GM18951 (cell line): ENCODE data around the gene POU2AF1.

Source experiments
- POLR2A ChIP-seq: IDR thresholded peaks from 4 replicates; pipeline ENCODE4 v1.6.1; 2011; ENCODE audit warnings: mild to moderate bottlenecking; ENCODE audit not compliant: insufficient read length, insufficient read depth; ENCODE audit errors: extremely low read depth
- in situ Hi-C: fragments of 300-500 bp; cut with MboI; formaldehyde crosslinking; loops from one replicate; pipeline ENCODE4 v1.12.0; 2022; ENCODE audit warnings: low sequenced_read_pairs, mixed read lengths, inconsistent platforms; ENCODE audit not compliant: unreplicated experiment

POU2AF1 gene

GRCh38 chr11:111310723-111311122, 68.4 kb downstream of the POU2AF1 start:
- in situ Hi-C loops: no loop called here

GRCh38 chr11:111310088-111310487, 69.0 kb downstream of the POU2AF1 start:
- in situ Hi-C loops: no loop called here
- TF ChIP-seq POLR2A: no peak

More at GRCh38 chr11:111310723-111311122, 68.4 kb downstream of the POU2AF1 start:
- TF ChIP-seq POLR2A: no peak

- in situ Hi-C loops: no loop called here
- TF ChIP-seq POLR2A: no peak
Observed at GRCh38 chr11:111309215-111309915, 69.7 kb downstream of the POU2AF1 start.

- TF ChIP-seq POLR2A: no peak
- in situ Hi-C loops: no loop called here
Observed at GRCh38 chr11:111308140-111308539, 70.9 kb downstream of the POU2AF1 start.

- in situ Hi-C loops: no loop called here
- no peak for TF ChIP-seq POLR2A
Observed at GRCh38 chr11:111307472-111308108, 71.5 kb downstream of the POU2AF1 start.

GRCh38 chr11:111306321-111306720, 72.8 kb downstream of the POU2AF1 start:
- in situ Hi-C loops: no loop called here
- TF ChIP-seq POLR2A: no peak

- no peak for TF ChIP-seq POLR2A
- in situ Hi-C loops: no loop called here
Observed at GRCh38 chr11:111305876-111306275, 73.2 kb downstream of the POU2AF1 start.

- in situ Hi-C loops: no loop called here
- no peak for TF ChIP-seq POLR2A
Observed at GRCh38 chr11:111305162-111305802, 73.8 kb downstream of the POU2AF1 start.

GRCh38 chr11:111303461-111303860, 75.6 kb downstream of the POU2AF1 start:
- no peak for TF ChIP-seq POLR2A
- in situ Hi-C loops: no loop called here

- in situ Hi-C loops: no loop called here
- no peak for TF ChIP-seq POLR2A
Observed at GRCh38 chr11:111302298-111302697, 76.8 kb downstream of the POU2AF1 start.
